Measurements from ENCODE around the gene MRPS7.
A peak's percentile ranks its signal among the peaks of the same experiment; 100 is the strongest.

MRPS7 gene

GRCh38 chr17:75261336-75262111 is at the start of gene MRPS7, which contains the start of gene GGA3:
Gene MRPS7 (plus strand): TSS chr17:75261879. CDS start chr17:75261901, 22 bp downstream.
Gene GGA3 (minus strand): TSS chr17:75261606. CDS start chr17:75261587, 19 bp downstream.
- TF ChIP-seq CTCF (IDR thresholded peaks at IDR 0.05; ENCODE audit: insufficient read depth, low read length, poor library complexity, severe bottlenecking): no peak
- TF ChIP-seq EZH2phosphoT487 (conservative IDR thresholded peaks at IDR 0.05; ENCODE audit: low read length): no peak
- no peaks in the 10 kb centered on the region for H3K27me3 ChIP-seq (ENCODE audit: low read length)
- H3K79me2 ChIP-seq (ENCODE audit: insufficient read depth, low read length): peaks cover 56% of the 10 kb centered on the region
- peak within 1 kb of the TSS; percentile 71 for H3K4me2 ChIP-seq (ENCODE audit: low read depth, low read length, poor library complexity, severe bottlenecking)
- H3K9me2 ChIP-seq (replicated peaks; ENCODE audit: insufficient read depth, low read length): no peaks in the 10 kb centered on the region
- H3K27ac ChIP-seq (ENCODE audit: low read depth, low read length): peak within 1 kb of the TSS; percentile 79
- H2AFZ ChIP-seq (ENCODE audit: low read depth, low read length, severe bottlenecking): peak within 1 kb of the TSS; percentile 64
- H3F3A ChIP-seq (ENCODE audit: insufficient read depth): no peaks in the 10 kb centered on the region
- H3K4me3 ChIP-seq (ENCODE audit: insufficient read depth, low read length, poor library complexity, severe bottlenecking): peak within 1 kb of the TSS; percentile 56
- H4K20me1 ChIP-seq (ENCODE audit: low read depth, low read length): no peaks in the 10 kb centered on the region
- H3K36me3 ChIP-seq (ENCODE audit: low read length): no peaks in the 10 kb centered on the region
- peak within 1 kb of the TSS; percentile 83 for H3K9ac ChIP-seq (ENCODE audit: low read length)
- H3K9me3 ChIP-seq (ENCODE audit: insufficient read depth, low read length): no peaks in the 10 kb centered on the region

GRCh38 chr17:75218131-75218530 is 43.5 kb upstream of the MRPS7 start:
- Histone ChIP-seq H3K9me3 (ENCODE audit: insufficient read depth, low read length) (no peaks in the 10 kb centered on the region), H3K9ac (ENCODE audit: low read length) (no peak overlapping the region), H3K4me2 (ENCODE audit: low read depth, low read length, poor library complexity, severe bottlenecking) (no peak overlapping the region), H3K9me2 (replicated peaks; ENCODE audit: insufficient read depth, low read length) (no peaks in the 10 kb centered on the region), H3K27ac (ENCODE audit: low read depth, low read length) (no peak overlapping the region), H3K79me2 (ENCODE audit: insufficient read depth, low read length) (peaks cover 4% of the 10 kb centered on the region; the same call in 1 of the 2 replicates), H2AFZ (ENCODE audit: low read depth, low read length, severe bottlenecking) (no peak overlapping the region), H3K36me3 (ENCODE audit: low read length) (peaks cover 14% of the 10 kb centered on the region; the same call in 1 of the 2 replicates), H3K27me3 (ENCODE audit: low read length) (no peaks in the 10 kb centered on the region), H3F3A (ENCODE audit: insufficient read depth) (no peaks in the 10 kb centered on the region), H4K20me1 (ENCODE audit: low read depth, low read length) (no peaks in the 10 kb centered on the region), H3K4me3 (ENCODE audit: insufficient read depth, low read length, poor library complexity, severe bottlenecking) (no peak overlapping the region)
- TF ChIP-seq CTCF (IDR thresholded peaks at IDR 0.05; ENCODE audit: insufficient read depth, low read length, poor library complexity, severe bottlenecking) (no peak), EZH2phosphoT487 (conservative IDR thresholded peaks at IDR 0.05; ENCODE audit: low read length) (no peak)

GRCh38 chr17:75219815-75220214 is 41.9 kb upstream of the MRPS7 start:
- H3K27ac ChIP-seq (ENCODE audit: low read depth, low read length): no peak overlapping the region
- H3K36me3 ChIP-seq (ENCODE audit: low read length): peaks cover 9% of the 10 kb centered on the region; the same call in 1 of the 2 replicates
- no peaks in the 10 kb centered on the region for H3F3A ChIP-seq (ENCODE audit: insufficient read depth)
- H3K79me2 ChIP-seq (ENCODE audit: insufficient read depth, low read length): peaks cover 4% of the 10 kb centered on the region; the same call in 1 of the 2 replicates
- no peaks in the 10 kb centered on the region for H3K9me2 ChIP-seq (replicated peaks; ENCODE audit: insufficient read depth, low read length)
- H3K9me3 ChIP-seq (ENCODE audit: insufficient read depth, low read length): no peaks in the 10 kb centered on the region
- H4K20me1 ChIP-seq (ENCODE audit: low read depth, low read length): no peaks in the 10 kb centered on the region
- no peak overlapping the region for H3K4me2 ChIP-seq (ENCODE audit: low read depth, low read length, poor library complexity, severe bottlenecking)
- H3K9ac ChIP-seq (ENCODE audit: low read length): no peak overlapping the region
- no peak for TF ChIP-seq EZH2phosphoT487 (conservative IDR thresholded peaks at IDR 0.05; ENCODE audit: low read length)
- TF ChIP-seq CTCF (IDR thresholded peaks at IDR 0.05; ENCODE audit: insufficient read depth, low read length, poor library complexity, severe bottlenecking): no peak
- H2AFZ ChIP-seq (ENCODE audit: low read depth, low read length, severe bottlenecking): no peak overlapping the region
- H3K4me3 ChIP-seq (ENCODE audit: insufficient read depth, low read length, poor library complexity, severe bottlenecking): no peak overlapping the region
- no peaks in the 10 kb centered on the region for H3K27me3 ChIP-seq (ENCODE audit: low read length)

Measured in SU-DHL-6 (cell line).